ENCODE data around the gene SNPH.

DNA sequence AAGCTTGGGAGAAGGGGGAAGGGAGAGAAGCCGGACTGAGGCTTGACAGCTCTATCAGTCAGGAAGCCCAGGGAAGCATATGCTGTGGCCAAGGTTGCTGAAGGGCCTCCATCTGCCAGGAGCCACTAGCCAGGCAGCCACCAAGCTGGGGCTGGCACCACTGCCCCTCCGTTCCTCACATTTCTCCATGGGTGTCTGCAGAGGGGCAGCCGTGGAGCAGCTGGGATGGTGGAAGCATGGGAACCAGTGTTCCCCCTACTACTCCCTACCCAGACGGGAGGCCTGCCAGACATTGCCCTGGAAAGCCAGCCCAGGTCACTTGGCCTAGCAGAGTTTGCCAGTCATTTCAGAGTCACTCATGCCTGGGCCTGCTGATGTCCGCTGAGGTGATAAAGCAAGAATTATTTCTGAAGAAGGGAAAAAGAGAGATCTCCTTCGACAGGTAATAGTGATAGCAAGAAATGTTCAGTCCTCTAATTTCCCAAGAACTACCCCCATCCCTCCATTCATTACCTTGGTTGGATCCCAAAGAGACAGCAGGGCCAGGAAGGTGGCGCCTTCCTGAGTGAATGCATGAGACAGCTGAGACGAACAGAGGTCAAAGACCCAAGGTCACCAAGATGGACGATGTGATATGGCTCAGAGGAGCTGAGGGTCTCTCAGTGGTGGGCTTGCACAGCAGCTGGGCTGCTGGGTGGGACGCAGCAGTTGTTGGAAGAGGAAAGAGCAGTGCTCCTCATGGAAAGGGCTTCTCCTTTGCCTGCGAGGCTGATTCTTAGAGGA, 21.9 kb downstream of the SNPH start:
- TF ChIP-seq, protein P1, sequence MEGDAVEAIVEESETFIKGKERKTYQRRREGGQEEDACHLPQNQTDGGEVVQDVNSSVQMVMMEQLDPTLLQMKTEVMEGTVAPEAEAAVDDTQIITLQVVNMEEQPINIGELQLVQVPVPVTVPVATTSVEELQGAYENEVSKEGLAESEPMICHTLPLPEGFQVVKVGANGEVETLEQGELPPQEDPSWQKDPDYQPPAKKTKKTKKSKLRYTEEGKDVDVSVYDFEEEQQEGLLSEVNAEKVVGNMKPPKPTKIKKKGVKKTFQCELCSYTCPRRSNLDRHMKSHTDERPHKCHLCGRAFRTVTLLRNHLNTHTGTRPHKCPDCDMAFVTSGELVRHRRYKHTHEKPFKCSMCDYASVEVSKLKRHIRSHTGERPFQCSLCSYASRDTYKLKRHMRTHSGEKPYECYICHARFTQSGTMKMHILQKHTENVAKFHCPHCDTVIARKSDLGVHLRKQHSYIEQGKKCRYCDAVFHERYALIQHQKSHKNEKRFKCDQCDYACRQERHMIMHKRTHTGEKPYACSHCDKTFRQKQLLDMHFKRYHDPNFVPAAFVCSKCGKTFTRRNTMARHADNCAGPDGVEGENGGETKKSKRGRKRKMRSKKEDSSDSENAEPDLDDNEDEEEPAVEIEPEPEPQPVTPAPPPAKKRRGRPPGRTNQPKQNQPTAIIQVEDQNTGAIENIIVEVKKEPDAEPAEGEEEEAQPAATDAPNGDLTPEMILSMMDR (IDR thresholded peaks at IDR 0.05; ENCODE audit: low read length) = no peak
- no peak for TF ChIP-seq EZH2 (optimal IDR thresholded peaks at IDR 0.05; ENCODE audit: low read depth, low read length)
